Lung (tissue), 12 donors: ENCODE results near the gene ARID3C. TPM values are rescaled to one million over a fixed set of nuclear protein-coding genes. Genes with fewer than 3 reads are reported as not detected.

ENCODE experiments used
- ATAC-seq: fragments of 200-7000 bp; cut with Tn5 transposase; one replicate; pipeline ENCODE4 v1.9.1; 2020; ENCODE audit warnings: moderate number of reproducible peaks; ENCODE audit not compliant: insufficient read depth, low FRiP score
- DNase-seq, 3 donors: peaks; one replicate each; pipeline ENCODE4 v3.0.0-alpha.2; 2013 to 2017
- H3K27ac ChIP-seq, 2 donors: one replicate each; pipeline ENCODE4 v1.5.1; 2013; ENCODE audit warnings: mild to moderate bottlenecking in 2 of 2, moderate library complexity in 2 of 2, control low read depth in 1 of 2, inconsistent platforms in 1 of 2, low read depth in 1 of 2, low read length in 1 of 2
- H3K27me3 ChIP-seq, 3 donors: one replicate each; pipeline ENCODE4 v1.5.1; 2013; ENCODE audit warnings: low read length in 2 of 3; ENCODE audit not compliant: control insufficient read depth in 3 of 3, insufficient read depth in 3 of 3
- H3K36me3 ChIP-seq, 4 donors: one replicate each; pipeline ENCODE4 v1.5.1; 2013; ENCODE audit warnings: low read length in 4 of 4, mild to moderate bottlenecking in 1 of 4, moderate library complexity in 1 of 4; ENCODE audit not compliant: control insufficient read depth in 4 of 4, insufficient read depth in 4 of 4
- H3K4me1 ChIP-seq, 5 donors: one replicate each; pipeline ENCODE4 v1.5.1; 2013; ENCODE audit warnings: low read length in 5 of 5, mild to moderate bottlenecking in 2 of 5, moderate library complexity in 1 of 5; ENCODE audit not compliant: control insufficient read depth in 5 of 5, insufficient read depth in 5 of 5
- H3K4me3 ChIP-seq: one replicate; pipeline ENCODE4 v1.5.1; 2013; ENCODE audit warnings: mild to moderate bottlenecking, control low read depth, moderate library complexity
- H3K9ac ChIP-seq, 2 donors: one replicate each; pipeline ENCODE4 v1.5.1; 2013; ENCODE audit warnings: low read length in 2 of 2, control low read depth in 1 of 2; ENCODE audit not compliant: insufficient read depth in 1 of 2
- H3K9me3 ChIP-seq, 4 donors: one replicate each; pipeline ENCODE4 v1.5.1; 2013; ENCODE audit warnings: low read length in 3 of 4, mild to moderate bottlenecking in 1 of 4, moderate library complexity in 1 of 4; ENCODE audit not compliant: control insufficient read depth in 4 of 4, insufficient read depth in 3 of 4
- CTCF ChIP-seq: IDR thresholded peaks from 2 replicates; pipeline ENCODE4 v1.5.1; 2012; ENCODE audit warnings: mild to moderate bottlenecking; ENCODE audit errors: control extremely low read depth, extremely low read depth
- WGBS, 2 donors: extraction: QIAGEN DNeasy Blood & Tissue Kit; methylation state at CpG; one replicate each; pipeline ENCODE4 v1.1.7; 2013; 5-methylcytosine and 5-hydroxymethylcytosine counted together
- polyA plus RNA-seq, 2 donors: library from polyadenylated mRNA; stranded (reverse); fragments of 200-250 nt; gene quantifications; one replicate each; pipeline ENCODE4 v1.2.1, GENCODE V29; 2013
- total RNA-seq, 2 donors: library from RNA; depleted of rRNA in 1 of 2; stranded (reverse); fragments of >200 nt in 1 of 2; gene quantifications; one replicate each; pipeline ENCODE4 v1.2.1, GENCODE V29; 2014 to 2021
- donor health status: control.
- donor health status: control.
- donor health status: Bipolar disorder and iron deficiency.
- donor health status: healthy.
- donor health status: DM: yes; HTN: yes; CAD: no.

The ARID3C gene
- total and polyA plus RNA-seq, 4 donors, result not detected

DNA sequence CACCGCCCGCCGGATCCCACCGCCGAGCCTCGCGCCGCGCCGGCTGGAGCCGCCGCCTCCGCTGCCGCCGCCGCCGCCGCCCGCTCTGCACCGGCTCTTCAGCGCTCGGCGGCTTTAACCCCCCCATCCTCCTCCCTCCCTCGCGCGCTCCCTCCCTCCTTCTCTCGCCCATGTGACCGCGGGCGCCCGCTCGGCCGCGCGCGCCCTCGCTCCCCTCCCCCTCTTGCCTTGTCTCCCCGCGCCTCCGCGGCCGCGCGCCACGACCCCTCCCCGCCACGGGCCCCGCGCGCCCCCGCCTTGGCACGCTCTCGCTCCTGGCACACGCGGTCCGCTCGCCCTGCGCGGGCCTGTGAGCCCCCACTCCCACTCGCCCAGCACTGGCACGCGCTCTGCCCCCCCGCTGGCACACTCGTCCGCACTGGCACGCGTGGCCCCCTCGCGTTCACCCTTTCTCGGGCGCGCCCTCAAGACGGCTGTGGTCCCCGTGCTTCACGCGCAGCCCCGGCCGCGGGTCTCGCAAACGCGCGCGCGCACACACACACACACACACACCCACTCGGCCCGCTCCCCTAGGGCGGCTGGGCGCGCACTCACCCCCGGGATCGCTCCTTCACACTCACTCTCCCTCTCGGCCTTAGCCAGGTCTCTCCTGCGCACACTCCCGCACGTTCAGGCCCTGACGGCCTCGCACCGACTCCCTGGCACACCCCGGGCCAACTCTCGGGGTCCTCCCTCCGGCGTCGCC lies 39.1 kb downstream of the ARID3C start, which contains the start of gene CNTFR:
Gene CNTFR (minus strand): TSS at position 89 of the 745 bp plus-strand sequence. CDS start 20,743 bp downstream, outside the sequence.
- WGBS, 2 donors, result 1% methylated on average over 70 to 104 of the region's 104 CpGs
- no peak for ATAC-seq
- Histone ChIP-seq H3K4me3 (no peak within 1 kb of the TSS), H3K36me3 (no peaks in the 10 kb centered on the region), H3K9ac (no peak within 1 kb of the TSS), H3K4me1 (peaks cover 0 to 64% (median 10%) of the 10 kb centered on the region in 5 donors), H3K9me3 (peaks cover 0 to 4% (median 0%) of the 10 kb centered on the region in 4 donors), H3K27me3 (peaks cover 0 to 57% (median 17%) of the 10 kb centered on the region in 3 donors), H3K27ac (no peak within 1 kb of the TSS)
- no peak for TF ChIP-seq CTCF
- peak; percentile 81 to 91 (median 82) for DNase-seq

- Histone ChIP-seq H3K27ac (no peak overlapping the region), H3K9ac (no peak overlapping the region), H3K27me3 (peaks cover 0 to 61% (median 13%) of the 10 kb centered on the region in 3 donors), H3K36me3 (no peaks in the 10 kb centered on the region), H3K9me3 (peaks cover 0 to 4% (median 0%) of the 10 kb centered on the region in 4 donors), H3K4me3 (no peak overlapping the region), H3K4me1 (peaks cover 0 to 67% (median 10%) of the 10 kb centered on the region in 5 donors)
- DNase-seq (peak; percentile 44 to 68 (median 51)), ATAC-seq (no peak)
- no peak for TF ChIP-seq CTCF
- 2 to 3% methylated on average over 80 to 86 of the region's 86 CpGs for WGBS, 2 donors
Observed at GRCh38 chr9:34588671-34589635, 39.9 kb downstream of the ARID3C start.

DNA sequence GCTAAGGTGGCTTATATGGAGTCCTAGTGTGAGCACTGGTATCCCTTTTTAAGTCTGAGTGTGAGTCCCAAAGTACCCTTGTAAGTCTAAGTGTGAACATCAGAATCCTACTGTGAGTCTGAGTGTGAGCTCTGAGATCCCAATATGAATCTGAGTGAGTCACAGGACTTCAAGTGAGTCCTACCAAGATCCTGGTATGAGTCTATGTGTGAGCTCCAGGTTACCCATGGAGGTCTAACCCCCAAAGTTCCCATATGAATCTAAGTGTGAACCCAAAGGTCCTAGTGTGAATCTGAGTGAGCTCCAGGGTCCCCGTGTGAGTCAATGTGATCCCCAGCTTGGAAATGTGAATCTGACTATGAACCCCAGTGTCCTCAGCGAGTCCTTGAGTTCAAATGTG lies 41.6 kb downstream of the ARID3C start:
- H3K36me3 ChIP-seq, result no peaks in the 10 kb centered on the region
- H3K27me3 ChIP-seq, result peaks cover 0 to 62% (median 13%) of the 10 kb centered on the region in 3 donors
- peaks cover 0 to 68% (median 14%) of the 10 kb centered on the region in 5 donors for H3K4me1 ChIP-seq
- peaks cover 0 to 4% (median 0%) of the 10 kb centered on the region in 4 donors for H3K9me3 ChIP-seq
- no peak overlapping the region for H3K4me3 ChIP-seq
- DNase-seq (no peak), ATAC-seq (no peak)
- WGBS, 2 donors, result 58 to 63% methylated on average over 2 of the region's 2 CpGs
- H3K9ac ChIP-seq, result no peak overlapping the region
- no peak for TF ChIP-seq CTCF
- H3K27ac ChIP-seq, result no peak overlapping the region
